ENCODE results near the gene NLN. TPM values are rescaled to one million over a fixed set of nuclear protein-coding genes. Genes with fewer than 3 reads are reported as not detected.

Gene NLN
- total and polyA plus RNA-seq, 9 of the 15 experiments (the other 6 are each of a cell fraction or from before 2014, with no cell fraction given): 6.9 to 45.2 (median 28.8) TPM

GRCh38 chr5:65708145-65708544, 13.9 kb upstream of the NLN start:
- DNase-seq (ENCODE audit: extremely low read depth in 1 of 4, low spot score in 3 of 4) (no peak), ATAC-seq (no peak), FAIRE-seq (peak; percentile 32)
- peaks cover 0 to 4% of the 10 kb centered on the region in 2 experiments; a peak in 1 of 5 replicates for H3K4me1 ChIP-seq (replicated peaks in 1 of 2; ENCODE audit: control insufficient read depth in 2 of 2, insufficient read depth in 2 of 2, low read length in 2 of 2)
- H3K9ac ChIP-seq (ENCODE audit: insufficient read depth in 1 of 2, low read depth in 2 of 2, low read length in 2 of 2): no peak overlapping the region
- in situ Hi-C loops (cut with MboI): no loop called here
- TF ChIP-seq CLOCK (CRISPR knock-in tag; IDR thresholded peaks at IDR 0.05; ENCODE audit: borderline replicate concordance) (no peak), ZNF133 (CRISPR knock-in tag; IDR thresholded peaks at IDR 0.05) (no peak), PREB (CRISPR knock-in tag; IDR thresholded peaks at IDR 0.05) (no peak), EGR1 (conservative IDR thresholded peaks at IDR 0.05) (no peak), SMAD1 (IDR thresholded peaks at IDR 0.05; ENCODE audit: low read depth, low read length, partially characterized antibody) (no peak), CTBP1 (IDR thresholded peaks at IDR 0.05; ENCODE audit: borderline replicate concordance) (no peak), ARNT (IDR thresholded peaks at IDR 0.05) (no peak), U2AF2 (optimal IDR thresholded peaks at IDR 0.05; ENCODE audit: low read depth, low read length) (no peak), ATF4 (CRISPR knock-in tag; IDR thresholded peaks at IDR 0.05) (no peak), ZFP91 (CRISPR knock-in tag; IDR thresholded peaks at IDR 0.05) (no peak), FOXK2 (conservative IDR thresholded peaks at IDR 0.05 in 1 of 2, IDR thresholded peaks at IDR 0.05 in 1 of 2; ENCODE audit: low read depth in 2 of 2) (no peak), CBX5 (IDR thresholded peaks at IDR 0.05; ENCODE audit: borderline replicate concordance, low read depth) (no peak)
- no TSS peak for BruUV-seq (replicated peaks)
- H3K36me3 ChIP-seq (ENCODE audit: control insufficient read depth, insufficient read depth, low read length): peaks cover 16% of the 10 kb centered on the region; the same call in 2 of the 3 replicates
- H3K79me2 ChIP-seq (ENCODE audit: control insufficient read depth, insufficient read depth, low read length): no peaks in the 10 kb centered on the region
- CTCF ChIA-PET (ENCODE audit: low intra/inter-chr PET ratio): no interaction called here
- H4K20me1 ChIP-seq (replicated peaks; ENCODE audit: control insufficient read depth, insufficient read depth, low read length): no peaks in the 10 kb centered on the region
- no peak overlapping the region for H3K4me2 ChIP-seq (ENCODE audit: insufficient read depth, low read length)
- intact Hi-C loops (cut with micrococcal nuclease): no loop called here
- no peak overlapping the region for H3K27ac ChIP-seq (ENCODE audit: extremely low read depth, low read depth, low read length)
- H2AFZ ChIP-seq (ENCODE audit: low read depth, low read length): no peak overlapping the region
- no peak overlapping the region for H3K4me3 ChIP-seq
- H3K9me3 ChIP-seq (replicated peaks; ENCODE audit: control insufficient read depth, insufficient read depth, low read depth, low read length): no peaks in the 10 kb centered on the region
- H3K9me1 ChIP-seq (ENCODE audit: control insufficient read depth, insufficient read depth, low read length): no peaks in the 10 kb centered on the region
- no peaks in the 10 kb centered on the region for H3K27me3 ChIP-seq (ENCODE audit: control insufficient read depth in 2 of 2, insufficient read depth in 2 of 2, low read length in 2 of 2)
- WGBS (ENCODE audit: insufficient coverage, low coverage, missing lambda C conversion rate): 91% methylated on average over 4 of the region's 4 CpGs
- POLR2A ChIA-PET: interaction anchor here (0.9 to 2.1 kb wide), 3 partner anchors 13 to 32 kb away, joined by 4 to 14 read pairs (median 5); partner anchors contain the start of genes NLN and SGTB
